ENCODE results near the gene CFAP410. TPM values are rescaled to one million over a fixed set of nuclear protein-coding genes. Genes with fewer than 3 reads are reported as not detected.

Gene CFAP410
- total and polyA plus RNA-seq, 2 of the 8 experiments (the other 6 are each of a cell fraction or from before 2014, with no cell fraction given), result 10.6 to 12.0 TPM

DNA sequence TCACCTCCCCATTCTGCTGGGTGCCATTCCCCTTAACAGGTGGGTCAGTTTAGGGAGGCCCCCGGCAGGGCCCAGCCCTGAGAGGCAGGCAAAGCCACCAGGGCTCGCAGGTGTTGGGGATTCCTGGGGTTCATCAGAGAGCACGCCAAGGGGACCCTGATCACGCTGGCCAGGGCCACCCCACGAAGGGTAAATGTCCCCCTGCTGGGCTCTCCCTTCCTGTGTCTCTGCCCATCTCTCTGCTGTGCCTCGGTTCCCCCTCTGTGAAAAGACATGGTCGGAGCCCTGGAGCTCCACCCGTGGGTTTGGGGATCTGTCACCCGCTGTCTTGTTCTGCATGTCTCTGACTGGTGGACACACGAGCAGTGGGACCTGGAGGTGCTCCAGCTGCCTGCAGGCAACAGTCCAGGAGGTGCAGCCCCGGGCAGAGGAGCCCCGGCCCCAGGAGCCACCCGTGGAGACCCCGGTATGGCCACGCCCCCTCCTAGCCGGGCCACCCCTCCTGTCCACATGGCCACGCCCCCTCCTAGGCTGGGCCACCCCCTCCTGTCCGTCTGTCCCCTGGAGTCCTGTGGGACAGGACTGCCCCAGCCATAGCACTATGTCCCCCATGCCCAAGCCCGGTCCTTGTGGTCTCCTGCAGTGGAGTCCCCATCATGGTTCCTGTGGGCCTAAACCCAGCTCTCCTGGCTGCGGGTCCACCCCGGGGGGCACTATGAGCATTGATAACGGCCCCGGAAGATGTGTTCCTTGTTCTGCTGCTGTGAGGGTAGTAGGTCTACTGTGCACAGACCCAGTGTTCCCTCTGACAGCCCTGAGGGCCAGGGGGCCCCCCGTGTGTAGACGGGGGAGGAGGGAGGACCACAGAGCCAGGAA is 47.0 kb downstream of the CFAP410 start:
- Histone ChIP-seq H3K36me3 (ENCODE audit: control insufficient read depth in 2 of 4, insufficient read depth in 4 of 4, low read length in 3 of 4) (no peaks in the 10 kb centered on the region), H3K18ac (ENCODE audit: extremely low read depth, low read length) (peak overlapping the region; percentile 32; the same call in 1 of the 2 replicates), H2BK5ac (ENCODE audit: low read depth, low read length) (no peak overlapping the region), H3K56ac (replicated peaks; ENCODE audit: insufficient read length, low read depth, low read length) (no peak overlapping the region), H3K79me2 (ENCODE audit: control insufficient read depth in 1 of 2, insufficient read depth in 2 of 2, low read length in 2 of 2) (no peaks in the 10 kb centered on the region), H3K79me1 (ENCODE audit: low read depth, low read length) (no peaks in the 10 kb centered on the region), H3K14ac (ENCODE audit: insufficient read length) (no peak overlapping the region), H2BK15ac (ENCODE audit: low read length) (no peak overlapping the region), H2BK12ac (ENCODE audit: low read depth, low read length) (no peak overlapping the region), H3K9me3 (ENCODE audit: insufficient read depth in 2 of 2, low read depth in 1 of 2, low read length in 1 of 2) (no peaks in the 10 kb centered on the region), H3K23me2 (ENCODE audit: low read depth, low read length) (no peaks in the 10 kb centered on the region; the same call in 1 of the 2 replicates), H4K8ac (ENCODE audit: extremely low read depth, insufficient read depth, low read length) (no peak overlapping the region; the same call in 1 of the 2 replicates), H2AFZ (ENCODE audit: low read length) (no peak overlapping the region), H3K23ac (ENCODE audit: insufficient read length) (no peak overlapping the region), H4K5ac (ENCODE audit: insufficient read length, low read depth, low read length) (no peak overlapping the region), H3K4ac (replicated peaks; ENCODE audit: insufficient read length, low read depth, low read length) (no peak overlapping the region), H3K4me3 (ENCODE audit: extremely low read depth in 1 of 4, insufficient read depth in 2 of 4, low read depth in 3 of 4, low read length in 4 of 4) (no peak overlapping the region), H2AK5ac (ENCODE audit: low read depth, low read length) (no peak overlapping the region), H4K91ac (replicated peaks; ENCODE audit: insufficient read length, low read length) (no peak overlapping the region), H2BK120ac (replicated peaks; ENCODE audit: low read depth, low read length) (no peak overlapping the region), H2BK20ac (ENCODE audit: low read length) (no peak overlapping the region), H3K27me3 (replicated peaks in 1 of 4; ENCODE audit: control insufficient read depth in 3 of 4, extremely low read depth in 1 of 4, insufficient read depth in 3 of 4, low read length in 3 of 4) (no peaks in the 10 kb centered on the region; a peak in 1 of 7 replicates), H3K4me1 (replicated peaks in 1 of 4; ENCODE audit: control insufficient read depth in 3 of 4, insufficient read depth in 4 of 4, low read length in 3 of 4) (no peaks in the 10 kb centered on the region), H4K20me1 (replicated peaks in 1 of 2; ENCODE audit: control insufficient read depth in 1 of 2, insufficient read depth in 2 of 2, low read length in 2 of 2) (no peaks in the 10 kb centered on the region), H3K27ac (ENCODE audit: low read depth, low read length) (no peak overlapping the region), H3K4me2 (ENCODE audit: insufficient read depth in 1 of 2, low read depth in 2 of 2, low read length in 2 of 2) (no peak overlapping the region), H3K9ac (replicated peaks in 1 of 4; ENCODE audit: extremely low read depth in 1 of 4, low read depth in 3 of 4, low read length in 3 of 4) (no peak overlapping the region)
- DNase-seq (ENCODE audit: low read depth in 1 of 2, low spot score in 2 of 2) (no peak), FAIRE-seq (no peak)
- TF ChIP-seq SP1 (IDR thresholded peaks at IDR 0.05; ENCODE audit: low read depth, low read length) (no peak), SAP30 (IDR thresholded peaks at IDR 0.05; ENCODE audit: insufficient read depth, insufficient replicate concordance, low read length) (no peak), EGR1 (IDR thresholded peaks at IDR 0.05; ENCODE audit: borderline replicate concordance, low read depth, low read length) (no peak), POU5F1 (IDR thresholded peaks at IDR 0.05; ENCODE audit: low read depth, low read length) (no peak)
- CTCF ChIA-PET (ENCODE audit: partially characterized antibody), result interaction anchor here (0.6 kb wide), 1 partner anchor 183 kb away, joined by 3 read pairs; no protein-coding TSS in a partner anchor
- POLR2A ChIA-PET (ENCODE audit: partially characterized antibody), result no interaction called here
- 92% methylated on average over 18 of the region's 25 CpGs; no CpG with 5 or more reads in 1 of the 2 experiments for WGBS, 2 experiments (ENCODE audit: extremely low coverage in 1 of 2, insufficient coverage in 1 of 2, insufficient read length in 1 of 2, insufficient replicate concordance in 2 of 2, low coverage in 1 of 2, low lambda C conversion rate in 2 of 2, missing lambda C conversion rate in 1 of 2)

Measured in H1 (cell line).